AG10803 (cell line): Measurements from ENCODE around the gene GTF2F2.

Experiments used
- DNase-seq: peaks from one replicate; pipeline ENCODE4 v3.0.0; 2010; ENCODE audit warnings: low read depth
- H3K4me3 ChIP-seq: 2 replicates; pipeline ENCODE4 v1.5.1; 2011; ENCODE audit warnings: mild to moderate bottlenecking, low read length, control low read depth
- CTCF ChIP-seq: conservative IDR thresholded peaks from 2 replicates; pipeline ENCODE4 v1.5.1; 2011; ENCODE audit warnings: mild to moderate bottlenecking, low read length, control low read depth, inconsistent platforms

GTF2F2 gene

GRCh38 chr13:45276913-45277312 is 156.6 kb downstream of the GTF2F2 start:
- TF ChIP-seq CTCF, result no peak
- no peak overlapping the region for H3K4me3 ChIP-seq
- DNase-seq, result no peak

GRCh38 chr13:45278096-45278645 is 157.9 kb downstream of the GTF2F2 start:
- DNase-seq, result no peak
- TF ChIP-seq CTCF, result no peak
- H3K4me3 ChIP-seq, result no peak overlapping the region

- TF ChIP-seq CTCF, result no peak
- DNase-seq, result no peak
- H3K4me3 ChIP-seq, result no peak overlapping the region
These were observed 159.7 kb downstream of the GTF2F2 start for GRCh38 chr13:45280011-45280410.

GRCh38 chr13:45280751-45281634 is 160.7 kb downstream of the GTF2F2 start:
- TF ChIP-seq CTCF, result peak; percentile 90
- peak; percentile 74 for DNase-seq
- no peak overlapping the region for H3K4me3 ChIP-seq

- H3K4me3 ChIP-seq, result no peak overlapping the region
- no peak for TF ChIP-seq CTCF
- DNase-seq, result no peak
These were observed 162.7 kb downstream of the GTF2F2 start for GRCh38 chr13:45282994-45283393.

GRCh38 chr13:45289936-45290563 is 169.7 kb downstream of the GTF2F2 start:
- DNase-seq, result no peak
- no peak overlapping the region for H3K4me3 ChIP-seq
- no peak for TF ChIP-seq CTCF
